ENCODE measurements around the gene GLYR1.
A peak's percentile ranks its signal among the peaks of the same experiment; 100 is the strongest.

Gene GLYR1

GRCh38 chr16:4811773-4812172 is 35.3 kb downstream of the GLYR1 start:
- no peak for DNase-seq (ENCODE audit: low read depth in 3 of 3, low spot score in 1 of 3)

- no peak for DNase-seq (ENCODE audit: low read depth in 3 of 3, low spot score in 1 of 3)
These were observed 35.8 kb downstream of the GLYR1 start for GRCh38 chr16:4811242-4811641.

- DNase-seq (ENCODE audit: low read depth in 3 of 3, low spot score in 1 of 3), result no peak
These were observed 40.8 kb downstream of the GLYR1 start for GRCh38 chr16:4806280-4806679.

GRCh38 chr16:4805231-4805630 is 41.9 kb downstream of the GLYR1 start:
- DNase-seq (ENCODE audit: low read depth in 3 of 3, low spot score in 1 of 3), result no peak

GRCh38 chr16:4803898-4804762 is 43.0 kb downstream of the GLYR1 start:
- no peak for DNase-seq (ENCODE audit: low read depth in 3 of 3, low spot score in 1 of 3)

- no peak for DNase-seq (ENCODE audit: low read depth in 3 of 3, low spot score in 1 of 3)
These were observed 43.7 kb downstream of the GLYR1 start for GRCh38 chr16:4803401-4803844.

GRCh38 chr16:4802659-4803287 is 44.3 kb downstream of the GLYR1 start:
- peak; percentile 56 to 84 (median 61) for DNase-seq (ENCODE audit: low read depth in 3 of 3, low spot score in 1 of 3)

GRCh38 chr16:4801962-4802658 is 45.0 kb downstream of the GLYR1 start, which contains the start of gene ROGDI:
ROGDI (minus strand) TSS chr16:4802633; CDS start chr16:4802571, 62 bp downstream.
- DNase-seq (ENCODE audit: low read depth in 3 of 3, low spot score in 1 of 3), result peak; percentile 56 to 61 (median 60)

GRCh38 chr16:4801051-4801961 is 45.8 kb downstream of the GLYR1 start:
- DNase-seq (ENCODE audit: low read depth in 3 of 3, low spot score in 1 of 3), result no peak

- DNase-seq (ENCODE audit: low read depth in 3 of 3, low spot score in 1 of 3), result no peak
These were observed 46.6 kb downstream of the GLYR1 start for GRCh38 chr16:4800290-4801041.

- no peak for DNase-seq (ENCODE audit: low read depth in 3 of 3, low spot score in 1 of 3)
These were observed 47.8 kb downstream of the GLYR1 start for GRCh38 chr16:4799171-4799855.

- DNase-seq (ENCODE audit: low read depth in 3 of 3, low spot score in 1 of 3), result no peak
These were observed 48.6 kb downstream of the GLYR1 start for GRCh38 chr16:4798456-4798855.

- DNase-seq (ENCODE audit: low read depth in 3 of 3, low spot score in 1 of 3), result no peak
These were observed 49.3 kb downstream of the GLYR1 start for GRCh38 chr16:4797805-4798252.

- DNase-seq (ENCODE audit: low read depth in 3 of 3, low spot score in 1 of 3), result no peak
These were observed 49.9 kb downstream of the GLYR1 start for GRCh38 chr16:4796982-4797804.

GRCh38 chr16:4795828-4796572 is 51.1 kb downstream of the GLYR1 start:
- DNase-seq (ENCODE audit: low read depth in 3 of 3, low spot score in 1 of 3), result no peak

GRCh38 chr16:4795181-4795827 is 51.8 kb downstream of the GLYR1 start, which contains the start of gene SMIM22:
SMIM22 (plus strand) TSS chr16:4795369; CDS start chr16:4795735, 366 bp downstream.
- no peak for DNase-seq (ENCODE audit: low read depth in 3 of 3, low spot score in 1 of 3)

GRCh38 chr16:4792951-4793513 is 54.1 kb downstream of the GLYR1 start:
- DNase-seq (ENCODE audit: low read depth in 3 of 3, low spot score in 1 of 3), result no peak
